Activated CD4-positive, alpha-beta T cell treated with anti-CD3 and anti-CD28 coated beads for 1 hour (primary cell): Measurements from ENCODE around the gene LYPD5.
A peak's percentile ranks its signal among the peaks of the same experiment; 100 is the strongest.

Source experiments
- DNase-seq: peaks from one replicate; pipeline ENCODE4 v3.0.0-alpha.2; 2020

Gene LYPD5

GRCh38 chr19:43804432-43804831, 2.2 kb upstream of the LYPD5 start:
- DNase-seq: no peak

- no peak for DNase-seq
Observed at GRCh38 chr19:43799502-43800142, 2.6 kb downstream of the LYPD5 start.

GRCh38 chr19:43798546-43799409, 3.5 kb downstream of the LYPD5 start:
- DNase-seq: peak; percentile 51

GRCh38 chr19:43798026-43798545, 4.2 kb downstream of the LYPD5 start:
- no peak for DNase-seq

GRCh38 chr19:43797556-43797955, 4.7 kb downstream of the LYPD5 start:
- no peak for DNase-seq

- DNase-seq: no peak
Observed at GRCh38 chr19:43797118-43797517, 5.1 kb downstream of the LYPD5 start.

GRCh38 chr19:43790587-43790986, 11.7 kb downstream of the LYPD5 start:
- DNase-seq: no peak

GRCh38 chr19:43789029-43789428, 13.2 kb downstream of the LYPD5 start:
- DNase-seq: no peak

GRCh38 chr19:43786665-43787064, 15.6 kb downstream of the LYPD5 start:
- DNase-seq: no peak

- DNase-seq: no peak
Observed at GRCh38 chr19:43784981-43785808, 17.1 kb downstream of the LYPD5 start.

- DNase-seq: peak; percentile 52
Observed at GRCh38 chr19:43784241-43784980, 17.8 kb downstream of the LYPD5 start.

GRCh38 chr19:43783636-43784035, 18.6 kb downstream of the LYPD5 start:
- no peak for DNase-seq

- DNase-seq: no peak
Observed at GRCh38 chr19:43782689-43783231, 19.5 kb downstream of the LYPD5 start.

GRCh38 chr19:43782311-43782660, 20.0 kb downstream of the LYPD5 start:
- no peak for DNase-seq

- DNase-seq: no peak
Observed at GRCh38 chr19:43781630-43782310, 20.5 kb downstream of the LYPD5 start.

GRCh38 chr19:43780706-43781525, 21.3 kb downstream of the LYPD5 start, which contains the start of gene KCNN4:
Gene KCNN4, minus strand, starts transcription at chr19:43780973. Its CDS starts 112 bp downstream, at chr19:43780861.
- peak; percentile 36 for DNase-seq

GRCh38 chr19:43779820-43780219, 22.4 kb downstream of the LYPD5 start:
- DNase-seq: no peak

GRCh38 chr19:43779147-43779819, 23.0 kb downstream of the LYPD5 start:
- no peak for DNase-seq

- DNase-seq: no peak
Observed at GRCh38 chr19:43778651-43779050, 23.6 kb downstream of the LYPD5 start.

- DNase-seq: no peak
Observed at GRCh38 chr19:43777163-43777695, 25.0 kb downstream of the LYPD5 start.
